GM20000 (cell line): Measurements from ENCODE around the gene DGKA.
"Not testable (repeated sequence)": the region's sequence is repeated elsewhere in the genome, so short reads cannot be mapped to it uniquely, and the experiment has no call there.

Source experiments
- DNase-seq: peaks from one replicate; pipeline ENCODE4 v3.0.0; 2012; ENCODE audit warnings: low spot score
- TF ChIP-seq, protein P1 (sequence below): IDR thresholded peaks from 2 replicates; pipeline ENCODE4 v1.5.1; 2012; ENCODE audit warnings: mild to moderate bottlenecking, control low read depth; ENCODE audit errors: extremely low read depth, missing control alignments

Gene DGKA

DNA sequence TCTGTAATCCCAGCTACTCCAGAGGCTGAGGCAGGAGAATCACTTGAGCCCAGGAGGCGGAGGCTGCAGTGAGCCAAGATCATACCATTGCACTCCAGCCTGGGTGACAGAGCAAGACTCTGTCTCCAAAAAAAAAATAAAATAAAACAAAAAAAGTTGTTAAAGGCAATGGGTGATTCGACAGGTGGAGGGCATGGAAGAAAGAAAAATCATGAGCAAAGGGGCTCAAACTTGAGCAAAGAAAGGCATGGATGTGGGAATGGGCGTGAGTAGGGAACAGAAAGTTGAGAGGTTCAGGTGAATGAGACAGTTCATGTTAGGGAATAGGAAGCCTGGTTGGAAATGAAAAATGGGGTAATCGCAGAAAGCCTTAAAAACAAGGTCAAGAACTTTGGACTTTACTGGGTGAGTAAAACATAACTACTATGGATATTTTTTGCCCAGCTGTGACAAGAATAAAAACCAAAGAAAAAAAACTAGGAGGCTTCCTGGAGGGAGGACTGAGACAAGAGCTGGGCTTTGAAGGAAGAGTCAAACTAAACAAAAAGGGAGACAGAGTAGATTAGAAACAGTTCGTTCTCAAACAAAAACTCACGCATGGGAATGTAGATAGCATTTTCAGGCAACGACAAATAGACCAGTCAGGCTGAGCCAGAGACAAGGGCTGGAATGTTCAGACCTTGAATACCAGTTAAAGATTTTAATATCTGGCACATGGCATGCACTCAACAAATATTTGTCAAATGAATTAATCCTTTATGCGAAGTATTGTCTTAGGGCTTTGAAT, 22.0 kb upstream of the DGKA start:
- DNase-seq: no peak
- TF ChIP-seq, protein P1, sequence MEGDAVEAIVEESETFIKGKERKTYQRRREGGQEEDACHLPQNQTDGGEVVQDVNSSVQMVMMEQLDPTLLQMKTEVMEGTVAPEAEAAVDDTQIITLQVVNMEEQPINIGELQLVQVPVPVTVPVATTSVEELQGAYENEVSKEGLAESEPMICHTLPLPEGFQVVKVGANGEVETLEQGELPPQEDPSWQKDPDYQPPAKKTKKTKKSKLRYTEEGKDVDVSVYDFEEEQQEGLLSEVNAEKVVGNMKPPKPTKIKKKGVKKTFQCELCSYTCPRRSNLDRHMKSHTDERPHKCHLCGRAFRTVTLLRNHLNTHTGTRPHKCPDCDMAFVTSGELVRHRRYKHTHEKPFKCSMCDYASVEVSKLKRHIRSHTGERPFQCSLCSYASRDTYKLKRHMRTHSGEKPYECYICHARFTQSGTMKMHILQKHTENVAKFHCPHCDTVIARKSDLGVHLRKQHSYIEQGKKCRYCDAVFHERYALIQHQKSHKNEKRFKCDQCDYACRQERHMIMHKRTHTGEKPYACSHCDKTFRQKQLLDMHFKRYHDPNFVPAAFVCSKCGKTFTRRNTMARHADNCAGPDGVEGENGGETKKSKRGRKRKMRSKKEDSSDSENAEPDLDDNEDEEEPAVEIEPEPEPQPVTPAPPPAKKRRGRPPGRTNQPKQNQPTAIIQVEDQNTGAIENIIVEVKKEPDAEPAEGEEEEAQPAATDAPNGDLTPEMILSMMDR: no peak

DNA sequence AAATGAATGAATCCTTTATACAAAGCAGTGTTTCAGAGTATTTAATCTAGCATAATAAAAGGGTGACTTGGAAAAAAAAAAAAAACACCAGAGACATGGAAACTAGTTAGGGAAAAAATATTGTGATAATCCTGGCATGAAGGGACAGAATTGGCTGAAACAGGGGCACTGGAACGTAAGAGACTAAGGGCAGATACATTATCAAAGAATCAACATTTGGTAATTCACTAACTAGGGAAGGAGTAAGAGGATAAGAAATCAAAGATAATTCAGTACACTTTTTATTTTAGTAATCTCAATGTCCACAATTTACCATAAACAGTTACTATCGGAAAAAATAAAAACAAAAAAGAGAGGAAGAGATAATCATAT, 21.5 kb upstream of the DGKA start:
- TF ChIP-seq, protein P1: no peak
- no peak for DNase-seq

DNA sequence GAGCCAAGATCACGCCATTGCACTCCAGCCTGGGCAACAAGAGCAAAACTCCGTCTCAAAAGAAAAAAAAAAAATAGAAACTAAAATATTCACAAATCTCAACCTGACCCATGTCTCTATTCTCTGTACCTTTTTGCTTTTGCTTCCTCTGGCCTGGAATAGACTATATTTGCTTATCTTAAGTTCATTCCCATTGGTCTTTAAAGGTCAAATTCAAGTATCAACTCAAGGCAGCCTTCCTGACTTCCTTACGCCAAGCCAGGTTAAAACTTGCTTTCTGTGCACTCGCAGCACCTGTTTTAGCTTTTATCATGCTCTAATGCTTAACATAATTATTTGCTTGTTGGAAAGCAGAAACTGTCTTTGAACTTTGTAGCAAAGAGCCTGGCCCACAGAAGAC, 18.1 kb upstream of the DGKA start:
- TF ChIP-seq, protein P1: no peak

DNA sequence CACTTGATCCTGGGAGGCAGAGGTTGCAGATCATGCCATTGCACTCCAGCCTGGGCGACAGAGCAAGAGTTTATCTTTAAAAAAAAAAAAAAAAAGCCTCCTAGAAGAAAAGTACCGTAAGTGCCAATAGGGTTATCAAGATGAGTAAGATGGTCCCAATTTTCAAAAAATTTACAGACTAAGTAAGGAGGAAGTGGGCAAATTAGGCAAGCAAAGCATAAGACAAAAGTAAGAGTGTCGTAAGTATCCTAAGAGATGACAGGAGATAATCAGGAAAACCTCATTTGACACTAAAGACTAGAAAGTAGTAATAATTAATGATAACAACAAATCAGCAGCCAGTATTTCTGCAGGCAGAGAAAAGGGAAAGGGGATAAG, 15.5 kb upstream of the DGKA start:
- no peak for DNase-seq
- TF ChIP-seq, protein P1: no peak

More for the DNA sequence above, 18.1 kb upstream of the DGKA start:
- no peak for DNase-seq

DNA sequence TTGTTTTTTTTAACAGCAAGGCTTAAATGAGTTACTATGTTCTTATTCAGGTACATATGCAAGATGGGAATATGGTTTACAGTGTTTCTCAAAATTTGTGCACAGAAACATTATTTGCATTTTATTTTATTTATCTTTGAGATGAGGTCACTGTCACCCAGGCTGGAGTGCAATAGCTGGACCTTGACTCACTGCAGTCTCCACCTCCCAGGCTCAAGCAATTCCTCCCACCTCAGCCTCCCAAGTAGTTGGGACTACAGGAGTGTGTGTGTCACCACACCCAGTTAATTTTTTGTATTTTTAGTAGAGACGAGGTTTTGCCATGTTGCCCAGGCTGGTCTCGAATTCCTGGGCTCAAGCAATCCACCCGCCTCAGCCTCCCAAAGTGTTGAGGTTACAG, 11.9 kb upstream of the DGKA start:
- DNase-seq: not testable (repeated sequence)

DNA sequence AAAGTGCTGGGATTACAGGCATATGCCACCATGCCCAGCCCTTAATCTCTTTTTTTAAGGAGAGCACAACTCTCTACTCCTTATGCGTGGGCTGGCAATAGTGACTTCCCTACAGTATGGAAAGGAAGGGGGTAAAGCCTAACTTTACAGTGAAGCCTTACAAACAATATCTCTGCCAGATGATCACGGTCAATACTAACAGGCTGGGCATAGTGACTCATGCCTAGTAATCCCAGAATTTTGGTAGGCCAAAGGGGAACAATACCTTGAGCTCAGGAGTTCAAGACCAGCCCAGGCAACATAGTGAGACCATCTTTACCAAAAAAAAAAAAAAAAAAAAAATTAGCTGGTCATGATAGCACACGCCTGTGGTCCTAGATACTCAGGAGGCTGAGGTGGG, 8.8 kb upstream of the DGKA start:
- DNase-seq: no peak
- TF ChIP-seq, protein P1: no peak

DNA sequence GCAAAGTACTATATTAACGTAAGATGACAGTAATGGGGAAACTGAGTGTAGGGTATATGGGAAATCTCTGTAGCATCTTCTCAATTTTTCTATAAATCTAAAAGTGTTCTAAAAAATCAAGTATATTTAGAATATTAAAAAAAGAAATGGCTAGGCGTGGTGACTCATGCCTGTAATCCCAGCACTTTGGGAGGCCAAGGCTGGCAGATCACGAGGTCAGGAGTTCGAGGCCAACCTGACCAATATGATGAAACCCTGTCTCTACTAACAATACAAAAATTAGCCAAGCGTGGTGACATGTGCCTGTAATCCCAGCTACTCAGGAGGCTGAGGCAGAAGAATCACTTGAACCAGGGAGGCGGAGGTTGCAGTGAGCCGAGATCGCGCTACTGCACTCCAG, 7.3 kb upstream of the DGKA start:
- DNase-seq: not testable (repeated sequence)

DNA sequence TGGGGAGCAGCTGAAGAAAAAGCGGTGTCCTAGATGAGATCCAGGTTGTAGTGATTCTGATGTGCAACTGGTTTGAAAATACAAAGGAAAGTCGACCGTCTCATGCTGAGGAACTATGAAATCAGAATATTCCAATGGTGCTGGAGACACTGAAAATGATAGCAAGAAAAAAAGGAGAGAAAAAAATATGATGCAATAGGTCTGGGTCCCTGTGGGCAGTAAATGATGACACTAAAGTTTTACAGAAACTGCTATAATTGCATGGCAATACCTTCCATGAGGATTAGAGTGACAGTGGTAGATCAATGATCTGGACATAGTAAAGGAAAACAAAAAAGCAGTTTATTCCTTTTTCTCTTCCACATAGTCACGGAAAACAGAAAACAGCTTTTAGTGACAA, 5.6 kb upstream of the DGKA start:
- no peak for DNase-seq
- TF ChIP-seq, protein P1: no peak
